BLaER1 (cell line): ENCODE results near the gene SLC13A2.

Experiments used
- H3K27ac ChIP-seq: shearing (Covaris generic); formaldehyde crosslinking; 2 replicates; pipeline ENCODE4 v1.8.1; 2022
- H3K27me3 ChIP-seq: shearing (Covaris generic); formaldehyde crosslinking; 2 replicates; pipeline ENCODE4 v1.8.1; 2022
- H3K36me3 ChIP-seq: shearing (Covaris generic); formaldehyde crosslinking; 2 replicates; pipeline ENCODE4 v1.8.1; 2022
- H3K4me1 ChIP-seq: shearing (Covaris generic); formaldehyde crosslinking; 2 replicates; pipeline ENCODE4 v1.8.1; 2022
- H3K4me2 ChIP-seq: shearing (Covaris generic); formaldehyde crosslinking; 2 replicates; pipeline ENCODE4 v1.8.1; 2022
- H3K4me3 ChIP-seq: shearing (Covaris generic); formaldehyde crosslinking; 2 replicates; pipeline ENCODE4 v1.8.1; 2022
- H3K9ac ChIP-seq: shearing (Covaris generic); formaldehyde crosslinking; 2 replicates; pipeline ENCODE4 v1.8.1; 2022
- H3K9me3 ChIP-seq: shearing (Covaris generic); formaldehyde crosslinking; 2 replicates; pipeline ENCODE4 v1.8.1; 2022
- H4K20me1 ChIP-seq: shearing (Covaris generic); formaldehyde crosslinking; 2 replicates; pipeline ENCODE4 v1.8.1; 2022
- Cebpa-rat ChIP-seq: shearing (Covaris generic); IDR thresholded peaks from 2 replicates; pipeline ENCODE4 v1.8.1; 2022

The SLC13A2 gene

GRCh38 chr17:28532050-28532960 is 58.9 kb downstream of the SLC13A2 start:
- H3K36me3 ChIP-seq: no peaks in the 10 kb centered on the region
- no peak overlapping the region for H3K9ac ChIP-seq
- no peak overlapping the region for H3K4me3 ChIP-seq
- H3K4me2 ChIP-seq: no peak overlapping the region
- peaks cover 33% of the 10 kb centered on the region for H3K4me1 ChIP-seq
- no peak for TF ChIP-seq Cebpa-rat
- H4K20me1 ChIP-seq: no peaks in the 10 kb centered on the region
- no peaks in the 10 kb centered on the region for H3K9me3 ChIP-seq
- H3K27me3 ChIP-seq: no peaks in the 10 kb centered on the region
- H3K27ac ChIP-seq: no peak overlapping the region

GRCh38 chr17:28533091-28533807 is 59.8 kb downstream of the SLC13A2 start:
- H3K4me1 ChIP-seq: peaks cover 27% of the 10 kb centered on the region
- no peaks in the 10 kb centered on the region for H3K27me3 ChIP-seq
- no peaks in the 10 kb centered on the region for H3K9me3 ChIP-seq
- H3K36me3 ChIP-seq: no peaks in the 10 kb centered on the region
- no peak overlapping the region for H3K4me2 ChIP-seq
- no peak overlapping the region for H3K4me3 ChIP-seq
- no peak overlapping the region for H3K9ac ChIP-seq
- no peaks in the 10 kb centered on the region for H4K20me1 ChIP-seq
- H3K27ac ChIP-seq: no peak overlapping the region
- TF ChIP-seq Cebpa-rat: no peak

- H4K20me1 ChIP-seq: no peaks in the 10 kb centered on the region
- H3K27ac ChIP-seq: no peak overlapping the region
- no peak overlapping the region for H3K4me3 ChIP-seq
- peaks cover 11% of the 10 kb centered on the region; the same call in 1 of the 2 replicates for H3K4me1 ChIP-seq
- H3K36me3 ChIP-seq: no peaks in the 10 kb centered on the region
- no peak overlapping the region for H3K9ac ChIP-seq
- no peak overlapping the region for H3K4me2 ChIP-seq
- no peaks in the 10 kb centered on the region for H3K27me3 ChIP-seq
- TF ChIP-seq Cebpa-rat: no peak
- H3K9me3 ChIP-seq: no peaks in the 10 kb centered on the region
These were observed 61.4 kb downstream of the SLC13A2 start for GRCh38 chr17:28534740-28535375.

GRCh38 chr17:28536532-28537218 is 63.2 kb downstream of the SLC13A2 start:
- Histone ChIP-seq H3K4me2 (no peak overlapping the region), H3K9me3 (no peaks in the 10 kb centered on the region), H3K9ac (no peak overlapping the region), H3K27me3 (no peaks in the 10 kb centered on the region), H3K4me1 (peaks cover 16% of the 10 kb centered on the region), H4K20me1 (no peaks in the 10 kb centered on the region), H3K27ac (no peak overlapping the region), H3K4me3 (no peak overlapping the region), H3K36me3 (no peaks in the 10 kb centered on the region)
- TF ChIP-seq Cebpa-rat: no peak

GRCh38 chr17:28537219-28537610 is 63.8 kb downstream of the SLC13A2 start:
- H4K20me1 ChIP-seq: no peaks in the 10 kb centered on the region
- no peaks in the 10 kb centered on the region for H3K36me3 ChIP-seq
- H3K4me1 ChIP-seq: peaks cover 16% of the 10 kb centered on the region
- no peak overlapping the region for H3K9ac ChIP-seq
- H3K4me3 ChIP-seq: no peak overlapping the region
- no peak overlapping the region for H3K27ac ChIP-seq
- H3K9me3 ChIP-seq: no peaks in the 10 kb centered on the region
- H3K27me3 ChIP-seq: no peaks in the 10 kb centered on the region
- no peak overlapping the region for H3K4me2 ChIP-seq
- no peak for TF ChIP-seq Cebpa-rat

- no peak for TF ChIP-seq Cebpa-rat
- Histone ChIP-seq H3K9ac (no peak overlapping the region), H3K27ac (no peak overlapping the region), H3K4me3 (no peak overlapping the region), H3K9me3 (no peaks in the 10 kb centered on the region), H3K4me2 (no peak overlapping the region), H3K36me3 (no peaks in the 10 kb centered on the region), H3K4me1 (peaks cover 15% of the 10 kb centered on the region), H3K27me3 (no peaks in the 10 kb centered on the region), H4K20me1 (no peaks in the 10 kb centered on the region)
These were observed 65.0 kb downstream of the SLC13A2 start for GRCh38 chr17:28538296-28538895.

- Histone ChIP-seq H3K27ac (no peak overlapping the region), H3K4me3 (no peak overlapping the region), H4K20me1 (no peaks in the 10 kb centered on the region), H3K9ac (no peak overlapping the region), H3K4me1 (peaks cover 26% of the 10 kb centered on the region), H3K9me3 (no peaks in the 10 kb centered on the region), H3K36me3 (no peaks in the 10 kb centered on the region), H3K4me2 (no peak overlapping the region), H3K27me3 (no peaks in the 10 kb centered on the region)
- TF ChIP-seq Cebpa-rat: no peak
These were observed 66.8 kb downstream of the SLC13A2 start for GRCh38 chr17:28540231-28540630.

GRCh38 chr17:28541439-28541838 is 68.0 kb downstream of the SLC13A2 start:
- no peak for TF ChIP-seq Cebpa-rat
- peaks cover 26% of the 10 kb centered on the region for H3K4me1 ChIP-seq

More at GRCh38 chr17:28541439-28541838, 68.0 kb downstream of the SLC13A2 start:
- Histone ChIP-seq H3K27ac (no peak overlapping the region), H3K9me3 (no peaks in the 10 kb centered on the region), H4K20me1 (no peaks in the 10 kb centered on the region), H3K27me3 (no peaks in the 10 kb centered on the region), H3K4me2 (no peak overlapping the region), H3K36me3 (no peaks in the 10 kb centered on the region; the same call in 1 of the 2 replicates), H3K4me3 (no peak overlapping the region), H3K9ac (no peak overlapping the region)
